Right atrium auricular region (tissue), 2 donors: ENCODE data around the gene TFG. TPM values are rescaled to one million over a fixed set of nuclear protein-coding genes. Genes with fewer than 3 reads are reported as not detected.

Source experiments
- DNase-seq: peaks from one replicate; pipeline ENCODE4 v3.0.0-alpha.2; 2019; ENCODE audit warnings: low spot score
- H3K27ac ChIP-seq, 2 donors: fragments of 200-600 bp; sonication (generic); 1 replicate in 1 of 2; 2 replicates in 1 of 2; pipeline ENCODE4 v1.5.1; 2016 to 2019
- H3K27me3 ChIP-seq, 2 donors: fragments of 200-600 bp; sonication (generic); one replicate each; pipeline versions ENCODE4 v1.5.1 to v1.6.0; 2017 to 2019
- H3K36me3 ChIP-seq: fragments of 200-600 bp; sonication (generic); one replicate; pipeline ENCODE4 v1.5.1; 2016
- H3K4me1 ChIP-seq, 2 donors: fragments of 200-600 bp; sonication (generic); one replicate each; pipeline versions ENCODE4 v1.5.1 to v1.6.0; 2017 to 2019
- H3K4me3 ChIP-seq, 2 donors: fragments of 200-600 bp; sonication (generic); 1 replicate in 1 of 2; 2 replicates in 1 of 2; pipeline ENCODE4 v1.5.1; 2017 to 2019; ENCODE audit warnings: mild to moderate bottlenecking in 1 of 2, moderate library complexity in 1 of 2
- H3K9me3 ChIP-seq, 2 donors: fragments of 200-600 bp; sonication (generic); one replicate each; pipeline ENCODE4 v1.5.1; 2019
- CTCF ChIP-seq, 2 donors: fragments of 200-600 bp; sonication (generic); IDR thresholded peaks; one replicate each; pipeline ENCODE4 v1.5.1; 2019; ENCODE audit warnings: antibody characterized with exemption in 2 of 2
- total RNA-seq, 2 donors: library from RNA; depleted of rRNA; stranded (reverse); fragments of >200 nt; gene quantifications; one replicate each; pipeline ENCODE4 v1.1.0, GENCODE V29; 2016

The TFG gene
- total RNA-seq, 2 donors from 2014 or later, result 79.1 to 111 TPM

DNA sequence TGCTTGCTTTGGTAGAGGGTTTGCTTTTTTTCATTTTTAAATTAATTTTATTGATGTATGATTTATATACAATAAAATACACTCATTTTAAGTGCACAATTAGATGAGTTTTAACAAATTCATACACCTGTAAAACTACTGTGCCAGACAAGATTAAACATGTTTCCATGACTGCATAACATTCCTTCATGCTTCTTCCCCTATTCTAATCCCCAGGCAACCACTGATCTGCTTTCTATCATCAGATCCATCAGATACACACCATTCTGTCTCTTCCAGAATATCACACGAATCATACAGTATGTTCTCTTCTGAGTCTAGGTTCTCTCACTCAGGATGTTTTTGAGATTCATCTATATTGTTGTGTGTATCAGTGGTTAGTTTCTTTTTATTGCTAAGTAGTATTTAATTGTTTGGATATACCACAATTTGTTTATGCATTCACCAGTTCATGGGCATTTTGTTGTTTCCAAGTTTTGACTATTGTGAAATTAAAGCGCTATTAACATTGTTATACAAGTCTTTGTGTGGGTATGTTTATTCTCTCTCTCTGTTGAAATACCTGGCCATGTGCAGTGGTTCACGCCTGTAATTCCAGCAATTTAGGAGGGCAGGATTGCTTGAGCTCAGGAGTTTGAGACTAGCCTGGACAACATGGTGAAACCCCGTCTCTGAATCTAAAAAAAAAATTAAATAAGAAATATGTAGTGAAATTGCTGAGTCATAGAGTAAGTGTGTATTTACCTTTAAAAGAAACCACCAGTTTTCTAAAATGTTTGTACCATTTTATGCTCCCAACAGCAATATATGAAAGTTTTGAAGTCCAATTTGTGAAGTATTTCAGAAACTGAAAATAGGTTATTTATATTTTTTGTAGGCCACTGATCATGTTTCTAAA is 7.0 kb upstream of the TFG start:
- H3K27ac ChIP-seq, result no peak overlapping the region
- no peaks in the 10 kb centered on the region for H3K4me1 ChIP-seq
- no peak overlapping the region for H3K4me3 ChIP-seq
- H3K9me3 ChIP-seq, result no peaks in the 10 kb centered on the region
- no peak for DNase-seq
- no peak for TF ChIP-seq CTCF (IDR thresholded peaks at IDR 0.05)
- H3K27me3 ChIP-seq, result no peaks in the 10 kb centered on the region
- H3K36me3 ChIP-seq, result no peaks in the 10 kb centered on the region

GRCh38 chr3:100702980-100703345 is 6.3 kb upstream of the TFG start:
- Histone ChIP-seq H3K4me1 (no peaks in the 10 kb centered on the region), H3K27ac (no peak overlapping the region), H3K36me3 (no peaks in the 10 kb centered on the region), H3K9me3 (no peaks in the 10 kb centered on the region), H3K27me3 (no peaks in the 10 kb centered on the region), H3K4me3 (no peak overlapping the region)
- TF ChIP-seq CTCF (IDR thresholded peaks at IDR 0.05), result no peak
- no peak for DNase-seq

- Histone ChIP-seq H3K4me1 (peaks cover 0 to 3% of the 10 kb centered on the region in 2 donors), H3K27ac (no peak overlapping the region), H3K4me3 (no peak overlapping the region), H3K9me3 (no peaks in the 10 kb centered on the region), H3K27me3 (no peaks in the 10 kb centered on the region), H3K36me3 (no peaks in the 10 kb centered on the region)
- TF ChIP-seq CTCF (IDR thresholded peaks at IDR 0.05), result no peak
- no peak for DNase-seq
Measured at GRCh38 chr3:100703865-100704264, 5.4 kb upstream of the TFG start.

- Histone ChIP-seq H3K9me3 (no peaks in the 10 kb centered on the region), H3K27me3 (no peaks in the 10 kb centered on the region), H3K4me1 (peaks cover 0 to 15% of the 10 kb centered on the region in 2 donors), H3K27ac (no peak overlapping the region), H3K36me3 (no peaks in the 10 kb centered on the region), H3K4me3 (no peak overlapping the region)
- no peak for DNase-seq
- no peak for TF ChIP-seq CTCF (IDR thresholded peaks at IDR 0.05)
Measured at GRCh38 chr3:100706365-100706764, 2.9 kb upstream of the TFG start.

DNA sequence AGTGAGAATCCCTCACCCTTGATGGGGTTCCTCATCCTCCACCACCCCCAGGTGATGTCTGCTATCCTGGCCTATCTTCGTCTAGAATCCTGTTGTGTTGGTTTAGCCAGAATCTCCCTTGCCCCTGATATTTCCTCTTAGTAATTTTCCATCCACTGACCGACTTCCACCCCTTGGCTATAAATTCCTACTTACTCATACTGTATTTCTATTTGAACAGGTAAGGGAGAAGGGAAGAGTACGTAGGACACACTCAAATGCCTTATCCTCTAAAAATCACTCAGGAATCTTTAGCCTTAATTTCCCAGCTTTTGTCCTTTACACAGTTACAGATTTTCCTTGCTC is 678 bp upstream of the TFG start:
- H3K36me3 ChIP-seq, result peaks cover 2% of the 10 kb centered on the region
- peaks cover 0 to 35% of the 10 kb centered on the region in 2 donors for H3K4me1 ChIP-seq
- no peaks in the 10 kb centered on the region for H3K9me3 ChIP-seq
- no peak for DNase-seq
- no peaks in the 10 kb centered on the region for H3K27me3 ChIP-seq
- peak overlapping the region; percentile 95 to 99 for H3K27ac ChIP-seq
- no peak for TF ChIP-seq CTCF (IDR thresholded peaks at IDR 0.05)
- H3K4me3 ChIP-seq, result peak overlapping the region; percentile 86 to 89

DNA sequence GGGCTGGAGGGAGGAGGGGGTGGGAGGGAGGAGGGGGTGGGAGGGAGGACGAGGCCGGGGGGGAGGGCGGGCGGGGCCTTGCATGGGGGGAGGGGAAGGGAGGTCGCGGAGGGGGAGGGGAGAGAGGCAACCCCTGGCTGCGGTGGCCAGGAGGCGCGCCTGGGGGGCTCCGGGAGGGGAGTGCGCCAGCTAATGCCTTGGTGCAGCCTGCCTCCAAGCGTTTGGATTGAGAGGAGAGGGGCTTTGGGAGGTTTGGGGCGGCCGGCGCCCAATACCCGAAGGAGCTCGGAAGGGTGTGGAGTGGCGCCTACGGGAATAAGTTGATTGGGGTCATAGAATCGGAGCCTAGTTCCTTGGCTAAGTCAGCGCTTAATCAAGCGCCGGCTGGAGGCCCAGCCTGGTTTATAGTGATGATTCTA is 557 bp downstream of the TFG start:
- peak overlapping the region; percentile 86 to 89 for H3K4me3 ChIP-seq
- TF ChIP-seq CTCF (IDR thresholded peaks at IDR 0.05), result no peak
- H3K27ac ChIP-seq, result peak overlapping the region; percentile 95 to 99
- H3K4me1 ChIP-seq, result peaks cover 0 to 36% of the 10 kb centered on the region in 2 donors
- peaks cover 14% of the 10 kb centered on the region for H3K36me3 ChIP-seq
- H3K9me3 ChIP-seq, result no peaks in the 10 kb centered on the region
- DNase-seq, result no peak
- H3K27me3 ChIP-seq, result no peaks in the 10 kb centered on the region
